ENCODE measurements around the gene FAM107B. TPM values are rescaled to one million over a fixed set of nuclear protein-coding genes. Genes with fewer than 3 reads are reported as not detected.

The FAM107B gene
- total and polyA plus RNA-seq, 2 of the 8 experiments (the other 6 are each of a cell fraction or from before 2014, with no cell fraction given), result 7.5 to 28.1 TPM

DNA sequence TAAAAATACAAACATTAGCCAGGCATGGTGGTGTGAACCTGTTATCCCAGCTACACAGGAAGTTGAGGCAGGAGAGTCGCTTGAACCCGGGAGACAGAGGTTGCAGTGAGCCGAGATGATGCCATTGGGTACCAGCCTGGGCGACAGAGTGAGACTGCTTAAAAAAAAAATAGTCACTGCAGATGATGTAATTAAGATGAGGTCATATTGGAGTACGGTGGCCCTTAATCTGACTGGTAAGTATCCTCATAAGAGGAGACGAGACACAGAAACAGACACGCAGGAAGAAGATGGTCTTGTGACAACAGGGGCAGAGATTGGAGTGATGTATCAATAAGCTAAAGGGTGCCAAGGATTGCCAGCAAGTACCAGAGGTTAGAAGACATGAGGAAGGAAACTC, 156.0 kb downstream of the FAM107B start (continued):
- TF ChIP-seq, protein P1, sequence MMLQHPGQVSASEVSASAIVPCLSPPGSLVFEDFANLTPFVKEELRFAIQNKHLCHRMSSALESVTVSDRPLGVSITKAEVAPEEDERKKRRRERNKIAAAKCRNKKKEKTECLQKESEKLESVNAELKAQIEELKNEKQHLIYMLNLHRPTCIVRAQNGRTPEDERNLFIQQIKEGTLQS (IDR thresholded peaks at IDR 0.05; ENCODE audit: insufficient read depth, low read depth, low read length), result no peak
- TF ChIP-seq CEBPB (IDR thresholded peaks at IDR 0.05; ENCODE audit: low read depth, low read length), result no peak
- no peak for TF ChIP-seq BRCA1 (IDR thresholded peaks at IDR 0.05; ENCODE audit: low read depth, low read length)

Measured in H1 (cell line).